ENCODE data around the gene IMPA2. TPM values are rescaled to one million over a fixed set of nuclear protein-coding genes. Genes with fewer than 3 reads are reported as not detected.

IMPA2 gene
- total and polyA plus RNA-seq, 8 donors = 61.0 to 263 (median 78.6) TPM

- Histone ChIP-seq H3K36me3 (no peaks in the 10 kb centered on the region), H3K4me3 (no peak overlapping the region), H3K4me1 (no peaks in the 10 kb centered on the region), H3K9me3 (no peaks in the 10 kb centered on the region), H3K27me3 (no peaks in the 10 kb centered on the region), H3K27ac (no peak overlapping the region)
- DNase-seq = no peak
- 66 to 83% (median 78%) methylated on average over 3 of the region's 3 CpGs for WGBS, 5 donors
- TF ChIP-seq POLR2AphosphoS5 (IDR thresholded peaks at IDR 0.05) (no peak), POLR2A (IDR thresholded peaks at IDR 0.05) (no peak), CTCF (IDR thresholded peaks at IDR 0.05) (no peak), EP300 (IDR thresholded peaks at IDR 0.05) (no peak)
- intact Hi-C loops (cut with DNase I; ENCODE audit: low total_unique reads) = no loop called here
Observed at GRCh38 chr18:12052866-12053265, 71.6 kb downstream of the IMPA2 start.

GRCh38 chr18:12053289-12053688 lies 72.0 kb downstream of the IMPA2 start:
- no peak for DNase-seq
- no peak overlapping the region for H3K4me3 ChIP-seq
- WGBS, 5 donors = 35 to 51% (median 48%) methylated on average over 2 of the region's 2 CpGs
- no peaks in the 10 kb centered on the region for H3K36me3 ChIP-seq
- H3K4me1 ChIP-seq = no peaks in the 10 kb centered on the region
- no peak overlapping the region for H3K27ac ChIP-seq
- no peaks in the 10 kb centered on the region for H3K27me3 ChIP-seq
- TF ChIP-seq POLR2AphosphoS5 (IDR thresholded peaks at IDR 0.05) (no peak), CTCF (IDR thresholded peaks at IDR 0.05) (no peak), POLR2A (IDR thresholded peaks at IDR 0.05) (no peak), EP300 (IDR thresholded peaks at IDR 0.05) (no peak)
- H3K9me3 ChIP-seq = no peaks in the 10 kb centered on the region
- intact Hi-C loops (cut with DNase I; ENCODE audit: low total_unique reads) = no loop called here

GRCh38 chr18:12056034-12056883 lies 75.0 kb downstream of the IMPA2 start:
- no peaks in the 10 kb centered on the region for H3K27me3 ChIP-seq
- no peaks in the 10 kb centered on the region for H3K36me3 ChIP-seq
- TF ChIP-seq POLR2AphosphoS5 (IDR thresholded peaks at IDR 0.05) (no peak), POLR2A (IDR thresholded peaks at IDR 0.05) (no peak), EP300 (IDR thresholded peaks at IDR 0.05) (no peak), CTCF (IDR thresholded peaks at IDR 0.05) (no peak)
- H3K27ac ChIP-seq = no peak overlapping the region
- no peak for DNase-seq
- no peak overlapping the region for H3K4me3 ChIP-seq
- no peaks in the 10 kb centered on the region for H3K4me1 ChIP-seq
- no peaks in the 10 kb centered on the region for H3K9me3 ChIP-seq
- WGBS, 5 donors = 67 to 80% (median 70%) methylated on average over 12 to 14 of the region's 14 CpGs
- intact Hi-C loops (cut with DNase I; ENCODE audit: low total_unique reads) = no loop called here

DNA sequence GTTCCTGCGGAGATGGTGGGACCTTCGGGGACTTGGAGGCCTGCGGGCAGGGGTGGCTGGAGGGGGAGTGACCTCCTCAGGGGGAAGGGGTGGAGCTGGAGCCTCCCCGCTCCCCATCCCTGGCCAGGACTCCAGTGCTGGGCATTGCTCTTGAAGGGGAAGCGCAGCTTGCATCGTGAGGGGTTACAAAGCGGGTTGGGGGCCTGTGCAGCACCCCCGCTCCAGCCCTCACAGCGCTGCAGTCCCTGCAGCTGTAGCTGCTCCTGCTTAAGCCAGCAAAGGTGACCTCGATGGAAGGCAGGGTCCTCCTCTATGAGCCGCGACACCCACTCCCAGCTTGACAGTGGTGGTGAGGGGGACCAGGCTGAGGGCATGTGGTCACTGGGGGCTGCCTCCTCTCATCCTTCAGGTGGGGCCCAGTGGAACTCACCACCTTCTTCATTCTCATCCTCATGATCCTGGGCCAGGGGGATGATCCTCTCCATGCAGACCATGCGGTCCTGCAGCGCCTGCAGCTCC lies 75.6 kb downstream of the IMPA2 start:
- no peaks in the 10 kb centered on the region for H3K4me1 ChIP-seq
- H3K36me3 ChIP-seq = no peaks in the 10 kb centered on the region
- TF ChIP-seq POLR2A (IDR thresholded peaks at IDR 0.05) (no peak), CTCF (IDR thresholded peaks at IDR 0.05) (no peak), EP300 (IDR thresholded peaks at IDR 0.05) (no peak), POLR2AphosphoS5 (IDR thresholded peaks at IDR 0.05) (no peak)
- intact Hi-C loops (cut with DNase I; ENCODE audit: low total_unique reads) = no loop called here
- H3K4me3 ChIP-seq = no peak overlapping the region
- H3K9me3 ChIP-seq = no peaks in the 10 kb centered on the region
- WGBS, 5 donors = 79 to 93% (median 80%) methylated on average over 9 to 14 of the region's 14 CpGs
- no peaks in the 10 kb centered on the region for H3K27me3 ChIP-seq
- no peak overlapping the region for H3K27ac ChIP-seq
- DNase-seq = no peak
